Bronchial epithelial cell (primary cell): ENCODE measurements around the gene SH3PXD2B. TPM values are rescaled to one million over a fixed set of nuclear protein-coding genes. Genes with fewer than 3 reads are reported as not detected.

Source experiments
- DNase-seq: peaks from one replicate; pipeline ENCODE4 v3.0.0-alpha.2; 2010; ENCODE audit warnings: low read depth
- FAIRE-seq: peaks from 2 replicates; lab custom pipeline; 2011; peaks lifted over from hg19 to GRCh38; lab: Jason Lieb, UNC
- H3K27me3 ChIP-seq: 2 replicates; pipeline ENCODE4 v1.5.1; 2011; ENCODE audit warnings: low read length; ENCODE audit not compliant: control insufficient read depth, insufficient read depth
- H3K36me3 ChIP-seq: 2 replicates; pipeline ENCODE4 v1.5.1; 2011; ENCODE audit warnings: low read length; ENCODE audit not compliant: control insufficient read depth, insufficient read depth
- H3K4me3 ChIP-seq: 2 replicates; pipeline ENCODE4 v1.5.1; 2011; ENCODE audit warnings: mild to moderate bottlenecking, low read depth, low read length, control low read depth
- CTCF ChIP-seq: IDR thresholded peaks from 2 replicates; pipeline ENCODE4 v1.5.1; 2011; ENCODE audit warnings: mild to moderate bottlenecking, moderate library complexity, low read length, control low read depth, inconsistent platforms; ENCODE audit not compliant: insufficient read depth, severe bottlenecking
- total RNA-seq: library from RNA; depleted of rRNA; stranded (reverse); fragments of >200 nt; gene quantifications from 2 replicates; pipeline ENCODE4 v1.2.1, GENCODE V29; 2014

SH3PXD2B gene
- total RNA-seq, 1 donor from 2014 or later: 10.0 TPM

GRCh38 chr5:172430354-172430753 lies 24.0 kb downstream of the SH3PXD2B start:
- no peaks in the 10 kb centered on the region for H3K36me3 ChIP-seq
- FAIRE-seq (no peak), DNase-seq (no peak)
- TF ChIP-seq CTCF: no peak
- H3K4me3 ChIP-seq: no peak overlapping the region
- no peaks in the 10 kb centered on the region for H3K27me3 ChIP-seq

- no peaks in the 10 kb centered on the region for H3K27me3 ChIP-seq
- no peaks in the 10 kb centered on the region for H3K36me3 ChIP-seq
- peak; percentile 75 for DNase-seq
- no peak overlapping the region for H3K4me3 ChIP-seq
- TF ChIP-seq CTCF: no peak
- peak; percentile 32 for FAIRE-seq
Measured at GRCh38 chr5:172429201-172429940, 25.0 kb downstream of the SH3PXD2B start.

- peak; percentile 13 for FAIRE-seq
- no peak for TF ChIP-seq CTCF
- no peak for DNase-seq
- no peaks in the 10 kb centered on the region for H3K27me3 ChIP-seq
- H3K4me3 ChIP-seq: no peak overlapping the region
- H3K36me3 ChIP-seq: no peaks in the 10 kb centered on the region
Measured at GRCh38 chr5:172428224-172429166, 25.8 kb downstream of the SH3PXD2B start.

- Histone ChIP-seq H3K4me3 (no peak overlapping the region), H3K27me3 (no peaks in the 10 kb centered on the region), H3K36me3 (peaks cover 2% of the 10 kb centered on the region)
- peak; percentile 54 for DNase-seq
- no peak for TF ChIP-seq CTCF
- FAIRE-seq: no peak
Measured at GRCh38 chr5:172427202-172427601, 27.1 kb downstream of the SH3PXD2B start.

DNA sequence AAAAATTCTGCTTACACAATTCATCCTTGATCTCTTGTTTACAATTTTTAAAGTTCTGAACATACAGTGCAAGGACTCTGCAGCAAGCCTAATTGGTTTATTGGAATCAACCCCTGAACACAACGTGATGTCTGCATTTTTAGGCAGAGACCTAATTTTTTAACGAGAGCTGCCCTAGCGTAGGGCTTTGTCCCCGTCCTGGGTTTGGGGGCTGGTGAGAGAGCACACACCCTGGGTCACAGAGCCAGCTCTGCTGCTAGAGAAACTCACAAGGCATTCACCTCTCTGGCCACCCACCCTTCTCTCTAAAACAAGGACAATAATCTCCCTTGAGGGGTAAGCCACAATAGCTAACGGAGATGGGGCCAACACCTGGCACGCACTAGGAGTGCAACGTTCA lies 28.2 kb downstream of the SH3PXD2B start:
- peaks cover 3% of the 10 kb centered on the region for H3K36me3 ChIP-seq
- no peak overlapping the region for H3K4me3 ChIP-seq
- no peak for TF ChIP-seq CTCF
- no peaks in the 10 kb centered on the region for H3K27me3 ChIP-seq
- DNase-seq (no peak), FAIRE-seq (no peak)
